NT2/D1 (cell line): ENCODE results near the gene C3orf33.

Experiments
- SUZ12 ChIP-seq: IDR thresholded peaks from 2 replicates; pipeline ENCODE4 v1.6.1; 2011; ENCODE audit not compliant: insufficient read length, insufficient read depth; ENCODE audit errors: extremely low read depth
- YY1 ChIP-seq: IDR thresholded peaks from 2 replicates; pipeline ENCODE4 v1.6.1; 2011; ENCODE audit not compliant: insufficient read length, insufficient read depth
- ZNF274 ChIP-seq: IDR thresholded peaks from 2 replicates; pipeline ENCODE4 v1.6.1; 2011; ENCODE audit warnings: mild to moderate bottlenecking, low read depth, low read length

GRCh38 chr3:155763870-155764463, 42.1 kb downstream of the C3orf33 start:
- no peak for TF ChIP-seq ZNF274
- TF ChIP-seq SUZ12, result no peak
- TF ChIP-seq YY1, result no peak
